ENCODE data around the gene ADAR.

ADAR gene

DNA sequence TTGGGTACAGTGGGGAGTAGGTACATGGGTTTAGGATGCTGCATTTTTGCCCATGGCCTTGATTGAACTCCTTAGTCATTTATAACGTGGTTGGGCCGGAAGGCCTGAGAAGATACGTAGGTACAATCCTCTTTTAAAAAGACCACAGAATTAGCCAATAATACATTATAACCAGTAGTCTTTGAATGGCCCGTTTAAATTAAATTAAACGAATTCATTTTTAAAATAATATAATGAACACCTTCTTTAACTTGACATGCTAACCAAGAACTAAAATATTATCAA, 20.1 kb upstream of the ADAR start:
- H3K27me3 ChIP-seq (ENCODE audit: control insufficient read depth, insufficient read depth, low read length, poor library complexity, severe bottlenecking), result no peaks in the 10 kb centered on the region
- H3K36me3 ChIP-seq (ENCODE audit: control insufficient read depth, insufficient read depth, low read length), result no peaks in the 10 kb centered on the region
- WGBS, 2 experiments, result 55 to 68% methylated on average over 4 to 5 of the region's 5 CpGs
- peaks cover 8% of the 10 kb centered on the region for H3K9me3 ChIP-seq (ENCODE audit: control insufficient read depth, low read length)
- H3K4me3 ChIP-seq (ENCODE audit: insufficient read depth, low read depth, low read length), result peak overlapping the region; percentile 96
- H3K4me1 ChIP-seq (ENCODE audit: control insufficient read depth, insufficient read depth, low read length), result peaks cover 7% of the 10 kb centered on the region
- peak overlapping the region; percentile 72 for H3K27ac ChIP-seq (ENCODE audit: insufficient read depth, low read depth, low read length, poor library complexity, severe bottlenecking)

DNA sequence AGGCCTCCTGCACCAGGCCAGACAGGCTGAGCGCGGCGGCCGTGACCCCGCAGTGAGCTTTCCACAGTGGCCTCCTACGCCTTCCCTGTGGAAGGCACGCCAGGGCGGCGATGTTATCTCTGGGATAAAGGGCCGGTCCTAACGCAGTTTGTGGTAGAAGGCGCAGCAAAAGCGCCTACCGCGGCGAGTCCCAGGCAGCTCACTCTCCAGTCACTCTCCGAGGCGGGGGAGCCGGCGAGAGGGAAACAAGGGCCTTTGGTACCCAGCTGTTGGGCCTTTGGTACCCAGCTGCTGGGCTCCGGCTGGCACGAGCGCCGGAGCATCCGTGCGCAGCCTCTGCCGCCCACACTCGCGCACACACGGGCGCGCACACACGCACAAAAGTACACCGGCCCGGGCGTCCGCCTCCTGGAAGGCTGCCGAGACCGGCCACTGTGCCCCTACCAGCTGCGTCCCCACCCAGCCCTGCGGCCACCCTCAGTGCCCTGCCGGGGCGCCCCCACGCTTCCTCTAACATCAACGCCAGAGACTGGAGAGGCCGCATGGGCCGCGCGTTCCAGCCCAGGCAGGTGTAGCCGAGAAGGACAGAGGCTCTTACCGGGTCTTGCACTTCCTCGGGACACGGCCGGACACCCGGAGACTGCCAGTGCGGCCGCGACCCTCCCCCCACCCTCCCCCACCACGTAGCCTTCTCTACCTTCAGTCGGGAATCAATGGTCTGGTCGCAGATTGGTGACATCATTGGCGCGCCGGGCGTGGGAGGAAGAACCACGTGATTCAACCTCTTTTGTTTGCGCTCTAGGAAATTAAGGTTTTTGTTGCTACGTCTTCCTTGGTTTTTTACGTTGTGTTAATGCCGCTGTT, 19.5 kb upstream of the ADAR start:
- Histone ChIP-seq H3K4me1 (ENCODE audit: control insufficient read depth, insufficient read depth, low read length) (peaks cover 7% of the 10 kb centered on the region), H3K36me3 (ENCODE audit: control insufficient read depth, insufficient read depth, low read length) (no peaks in the 10 kb centered on the region), H3K4me3 (ENCODE audit: insufficient read depth, low read depth, low read length) (peak overlapping the region; percentile 96), H3K27me3 (ENCODE audit: control insufficient read depth, insufficient read depth, low read length, poor library complexity, severe bottlenecking) (no peaks in the 10 kb centered on the region), H3K27ac (ENCODE audit: insufficient read depth, low read depth, low read length, poor library complexity, severe bottlenecking) (peak overlapping the region; percentile 72), H3K9me3 (ENCODE audit: control insufficient read depth, low read length) (peaks cover 8% of the 10 kb centered on the region)
- 0% methylated on average over 70 of the region's 70 CpGs for WGBS, 2 experiments

DNA sequence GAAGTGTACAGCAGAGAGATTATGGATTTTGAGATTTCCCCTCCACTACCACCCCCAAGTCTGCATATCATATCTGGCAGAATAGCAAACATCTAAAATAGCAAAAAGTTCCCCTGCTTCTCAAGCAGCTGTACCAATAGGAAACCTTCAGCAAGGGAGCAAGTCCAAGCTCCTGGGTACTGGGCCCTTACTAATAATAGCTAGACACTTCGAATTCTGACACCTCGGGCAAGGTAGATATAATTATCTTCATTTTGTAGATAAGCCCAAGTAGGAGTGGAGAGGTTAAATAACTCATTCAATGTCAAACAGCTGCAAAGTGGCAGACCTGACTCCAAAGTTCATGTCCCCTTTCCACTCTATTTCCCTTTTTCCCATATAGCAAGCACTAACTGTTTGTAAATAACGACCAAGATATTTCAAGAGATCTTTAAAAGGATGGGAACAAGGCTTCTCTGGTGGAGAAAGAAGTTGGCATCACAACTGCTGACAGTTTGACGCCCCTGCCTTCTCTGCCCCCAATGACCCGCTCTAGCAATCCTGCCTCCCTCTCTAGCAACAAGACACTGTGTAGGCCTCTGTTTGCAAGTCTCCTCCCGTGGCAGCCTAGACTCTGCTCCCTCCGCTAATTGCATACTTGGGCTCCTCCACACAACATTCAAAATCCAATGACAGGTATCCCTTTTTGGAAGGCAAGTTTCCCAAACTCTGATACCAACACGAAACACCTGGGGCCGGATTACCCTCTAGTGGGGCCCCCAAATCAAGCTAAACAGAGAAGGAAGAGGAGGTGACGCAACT, 18.7 kb upstream of the ADAR start:
- 38 to 39% methylated on average over 10 of the region's 10 CpGs for WGBS, 2 experiments
- Histone ChIP-seq H3K9me3 (ENCODE audit: control insufficient read depth, low read length) (peaks cover 8% of the 10 kb centered on the region), H3K36me3 (ENCODE audit: control insufficient read depth, insufficient read depth, low read length) (no peaks in the 10 kb centered on the region), H3K4me3 (ENCODE audit: insufficient read depth, low read depth, low read length) (peak overlapping the region; percentile 96), H3K27me3 (ENCODE audit: control insufficient read depth, insufficient read depth, low read length, poor library complexity, severe bottlenecking) (no peaks in the 10 kb centered on the region), H3K4me1 (ENCODE audit: control insufficient read depth, insufficient read depth, low read length) (peaks cover 7% of the 10 kb centered on the region), H3K27ac (ENCODE audit: insufficient read depth, low read depth, low read length, poor library complexity, severe bottlenecking) (no peak overlapping the region)

DNA sequence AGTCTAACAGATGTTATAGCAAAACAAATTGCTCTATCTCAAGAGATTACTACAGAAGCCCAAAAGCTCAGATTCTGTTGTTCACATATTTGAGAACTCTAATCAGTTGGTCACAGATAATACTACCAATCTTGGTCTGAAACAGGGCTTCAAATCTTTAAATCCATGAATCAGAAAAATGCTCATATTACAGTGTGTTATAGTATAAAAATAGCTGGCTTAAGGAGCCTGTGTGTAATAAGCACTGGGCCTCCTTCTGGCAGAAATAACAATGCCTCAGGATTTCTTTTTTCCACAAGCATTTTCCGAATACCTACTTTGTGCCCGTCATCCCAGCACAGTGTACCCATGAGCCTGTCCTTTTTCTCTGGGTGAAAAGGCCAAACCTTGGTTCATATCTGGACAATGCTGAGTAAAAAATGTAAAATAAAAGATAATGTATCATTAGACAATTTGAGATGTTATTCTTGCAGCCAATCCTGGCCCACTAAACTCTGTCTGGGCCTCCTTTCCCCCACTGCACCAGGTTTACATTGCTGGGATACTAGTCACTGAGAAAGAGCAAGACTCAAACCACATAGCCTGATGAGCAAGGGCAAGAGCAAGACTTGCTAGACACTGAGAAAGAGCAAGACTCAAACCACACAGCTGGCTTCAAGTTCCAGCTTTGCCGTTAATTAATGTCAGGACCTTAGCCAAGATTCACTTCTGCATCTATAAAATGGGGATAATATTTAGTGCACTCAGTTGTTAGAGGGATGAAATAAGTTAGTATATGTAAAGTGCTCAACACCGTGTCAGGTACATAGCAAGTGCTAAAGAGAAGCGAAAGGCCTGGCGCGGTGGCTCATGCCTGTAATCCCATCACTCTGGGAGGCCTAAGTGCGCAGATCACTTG, 17.0 kb upstream of the ADAR start:
- Histone ChIP-seq H3K9me3 (ENCODE audit: control insufficient read depth, low read length) (peaks cover 8% of the 10 kb centered on the region), H3K36me3 (ENCODE audit: control insufficient read depth, insufficient read depth, low read length) (no peaks in the 10 kb centered on the region), H3K27ac (ENCODE audit: insufficient read depth, low read depth, low read length, poor library complexity, severe bottlenecking) (no peak overlapping the region), H3K4me1 (ENCODE audit: control insufficient read depth, insufficient read depth, low read length) (peaks cover 7% of the 10 kb centered on the region), H3K4me3 (ENCODE audit: insufficient read depth, low read depth, low read length) (no peak overlapping the region), H3K27me3 (ENCODE audit: control insufficient read depth, insufficient read depth, low read length, poor library complexity, severe bottlenecking) (no peaks in the 10 kb centered on the region)
- WGBS, 2 experiments, result 93 to 96% methylated on average over 8 of the region's 8 CpGs

DNA sequence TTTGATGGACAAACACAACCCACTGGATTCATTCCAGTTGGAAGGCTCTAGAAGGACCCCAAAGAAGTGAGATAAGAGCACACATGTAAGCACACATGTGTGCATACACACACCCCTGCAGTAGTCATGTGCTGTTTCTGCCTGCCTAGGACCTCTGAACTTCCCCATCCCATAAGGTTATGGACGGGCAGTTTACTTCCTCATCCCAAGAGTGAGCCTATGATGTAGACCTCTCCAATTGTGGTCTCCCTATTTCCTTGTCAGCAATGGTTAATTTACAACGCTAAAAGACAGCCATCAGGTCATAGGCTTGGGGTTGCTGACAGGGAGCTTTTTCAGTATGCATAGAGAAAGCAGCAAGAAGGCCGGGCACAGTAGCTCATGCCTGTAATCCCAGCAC, 15.4 kb upstream of the ADAR start:
- no peak overlapping the region for H3K4me3 ChIP-seq (ENCODE audit: insufficient read depth, low read depth, low read length)
- WGBS, 2 experiments, result 94 to 98% methylated on average over 3 of the region's 3 CpGs
- peaks cover 7% of the 10 kb centered on the region for H3K4me1 ChIP-seq (ENCODE audit: control insufficient read depth, insufficient read depth, low read length)

GRCh38 chr1:154622503-154623039, 14.6 kb upstream of the ADAR start:
- peaks cover 7% of the 10 kb centered on the region for H3K4me1 ChIP-seq (ENCODE audit: control insufficient read depth, insufficient read depth, low read length)
- H3K27me3 ChIP-seq (ENCODE audit: control insufficient read depth, insufficient read depth, low read length, poor library complexity, severe bottlenecking), result no peaks in the 10 kb centered on the region
- H3K4me3 ChIP-seq (ENCODE audit: insufficient read depth, low read depth, low read length), result no peak overlapping the region
- no peaks in the 10 kb centered on the region for H3K36me3 ChIP-seq (ENCODE audit: control insufficient read depth, insufficient read depth, low read length)
- no peaks in the 10 kb centered on the region for H3K9me3 ChIP-seq (ENCODE audit: control insufficient read depth, low read length)
- H3K27ac ChIP-seq (ENCODE audit: insufficient read depth, low read depth, low read length, poor library complexity, severe bottlenecking), result no peak overlapping the region

More for the DNA sequence above, 15.4 kb upstream of the ADAR start:
- H3K9me3 ChIP-seq (ENCODE audit: control insufficient read depth, low read length), result no peaks in the 10 kb centered on the region
- no peaks in the 10 kb centered on the region for H3K27me3 ChIP-seq (ENCODE audit: control insufficient read depth, insufficient read depth, low read length, poor library complexity, severe bottlenecking)
- no peaks in the 10 kb centered on the region for H3K36me3 ChIP-seq (ENCODE audit: control insufficient read depth, insufficient read depth, low read length)
- H3K27ac ChIP-seq (ENCODE audit: insufficient read depth, low read depth, low read length, poor library complexity, severe bottlenecking), result no peak overlapping the region

DNA sequence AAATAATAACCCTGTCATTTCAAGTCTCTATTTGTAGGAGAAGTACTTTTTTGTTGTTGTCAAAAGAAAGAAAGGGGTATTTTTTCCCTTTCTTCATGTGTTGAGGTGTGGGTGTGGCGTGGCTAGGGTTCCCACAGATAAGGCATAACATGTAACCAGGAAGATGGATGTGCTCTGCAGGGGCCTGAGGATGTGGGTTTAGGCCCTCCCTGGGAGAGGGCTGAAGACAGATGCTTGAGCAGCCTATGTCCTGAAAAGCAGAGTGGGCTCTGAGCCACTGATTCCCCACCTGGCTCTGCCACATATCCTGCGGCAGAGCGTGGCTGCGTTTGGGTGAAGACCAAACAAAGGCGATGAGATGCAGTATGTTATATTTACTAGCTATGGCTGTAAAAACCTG, 13.9 kb upstream of the ADAR start:
- no peaks in the 10 kb centered on the region for H3K9me3 ChIP-seq (ENCODE audit: control insufficient read depth, low read length)
- H3K27me3 ChIP-seq (ENCODE audit: control insufficient read depth, insufficient read depth, low read length, poor library complexity, severe bottlenecking), result no peaks in the 10 kb centered on the region
- no peak overlapping the region for H3K4me3 ChIP-seq (ENCODE audit: insufficient read depth, low read depth, low read length)
- peaks cover 7% of the 10 kb centered on the region for H3K4me1 ChIP-seq (ENCODE audit: control insufficient read depth, insufficient read depth, low read length)
- H3K27ac ChIP-seq (ENCODE audit: insufficient read depth, low read depth, low read length, poor library complexity, severe bottlenecking), result no peak overlapping the region
- H3K36me3 ChIP-seq (ENCODE audit: control insufficient read depth, insufficient read depth, low read length), result no peaks in the 10 kb centered on the region
- WGBS, 2 experiments, result 86 to 90% methylated on average over 5 of the region's 5 CpGs

DNA sequence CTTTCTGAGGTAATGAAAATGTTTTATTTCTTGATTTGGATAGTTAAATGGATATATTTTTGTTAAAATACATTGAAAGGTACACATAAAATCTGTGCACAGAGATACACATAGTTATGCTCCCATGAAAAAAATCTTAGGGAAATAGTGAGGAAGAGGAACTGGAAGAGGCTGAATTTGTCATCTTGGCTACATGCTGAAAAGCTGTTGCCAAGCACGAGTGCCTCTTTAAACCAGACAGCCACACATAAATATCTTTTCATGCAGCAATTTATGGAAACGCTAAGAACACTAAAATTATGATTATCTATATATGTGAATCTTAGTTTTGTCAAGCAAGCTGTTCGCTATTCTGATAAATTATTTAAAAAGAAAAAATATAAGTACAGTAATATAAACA, 12.8 kb upstream of the ADAR start:
- Histone ChIP-seq H3K4me3 (ENCODE audit: insufficient read depth, low read depth, low read length) (no peak overlapping the region), H3K9me3 (ENCODE audit: control insufficient read depth, low read length) (no peaks in the 10 kb centered on the region), H3K27ac (ENCODE audit: insufficient read depth, low read depth, low read length, poor library complexity, severe bottlenecking) (no peak overlapping the region), H3K36me3 (ENCODE audit: control insufficient read depth, insufficient read depth, low read length) (no peaks in the 10 kb centered on the region), H3K4me1 (ENCODE audit: control insufficient read depth, insufficient read depth, low read length) (no peaks in the 10 kb centered on the region), H3K27me3 (ENCODE audit: control insufficient read depth, insufficient read depth, low read length, poor library complexity, severe bottlenecking) (no peaks in the 10 kb centered on the region)
- 82 to 100% methylated on average over 1 of the region's 3 CpGs for WGBS, 2 experiments

DNA sequence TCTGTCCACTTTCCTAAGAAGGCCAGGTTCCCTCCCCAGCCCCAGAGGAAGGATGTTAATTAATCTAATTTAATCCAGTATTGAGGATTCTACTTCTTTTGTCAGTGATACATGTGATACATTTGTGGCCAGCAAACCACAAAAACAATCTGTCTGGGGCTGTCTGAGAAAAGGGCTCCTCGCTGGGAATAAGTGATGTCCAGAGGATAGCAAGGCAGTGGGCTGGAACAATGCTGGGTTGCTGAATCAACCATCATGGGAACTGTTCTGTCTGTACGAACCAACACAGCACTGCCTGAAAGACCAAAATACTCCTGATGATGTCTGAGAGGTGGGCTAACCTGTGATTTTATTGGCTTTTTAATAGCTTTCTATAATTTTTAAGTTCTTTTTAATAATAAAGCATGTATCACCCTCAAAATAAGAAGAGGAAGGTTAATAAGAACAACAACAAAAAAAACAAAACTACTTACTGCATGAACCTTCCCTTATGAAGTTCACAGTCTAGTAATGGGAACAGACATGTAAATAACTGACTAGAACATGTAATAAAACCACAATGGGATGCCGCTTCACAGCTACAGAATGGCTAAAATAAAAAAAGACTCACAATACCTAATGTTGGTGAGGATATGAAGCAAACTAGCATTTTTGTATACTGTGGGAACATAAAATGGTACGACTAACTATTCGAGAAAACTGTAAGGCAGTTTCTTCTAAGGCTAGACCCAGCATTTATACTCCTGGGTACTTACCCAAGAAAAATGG, 11.4 kb upstream of the ADAR start:
- Histone ChIP-seq H3K9me3 (ENCODE audit: control insufficient read depth, low read length) (no peaks in the 10 kb centered on the region), H3K4me1 (ENCODE audit: control insufficient read depth, insufficient read depth, low read length) (no peaks in the 10 kb centered on the region), H3K27me3 (ENCODE audit: control insufficient read depth, insufficient read depth, low read length, poor library complexity, severe bottlenecking) (no peaks in the 10 kb centered on the region), H3K4me3 (ENCODE audit: insufficient read depth, low read depth, low read length) (no peak overlapping the region), H3K27ac (ENCODE audit: insufficient read depth, low read depth, low read length, poor library complexity, severe bottlenecking) (no peak overlapping the region), H3K36me3 (ENCODE audit: control insufficient read depth, insufficient read depth, low read length) (no peaks in the 10 kb centered on the region)
- 96 to 97% methylated on average over 5 of the region's 5 CpGs for WGBS, 2 experiments
